GM19395 (cell line): ENCODE results near the gene HOXB3.

Experiments
- ATAC-seq: cut with Tn5 transposase; IDR thresholded peaks from one replicate; pipeline ENCODE4 v1.9.1; 2021; ENCODE audit warnings: mild to moderate bottlenecking, moderate library complexity; ENCODE audit not compliant: unreplicated experiment

Gene HOXB3

DNA sequence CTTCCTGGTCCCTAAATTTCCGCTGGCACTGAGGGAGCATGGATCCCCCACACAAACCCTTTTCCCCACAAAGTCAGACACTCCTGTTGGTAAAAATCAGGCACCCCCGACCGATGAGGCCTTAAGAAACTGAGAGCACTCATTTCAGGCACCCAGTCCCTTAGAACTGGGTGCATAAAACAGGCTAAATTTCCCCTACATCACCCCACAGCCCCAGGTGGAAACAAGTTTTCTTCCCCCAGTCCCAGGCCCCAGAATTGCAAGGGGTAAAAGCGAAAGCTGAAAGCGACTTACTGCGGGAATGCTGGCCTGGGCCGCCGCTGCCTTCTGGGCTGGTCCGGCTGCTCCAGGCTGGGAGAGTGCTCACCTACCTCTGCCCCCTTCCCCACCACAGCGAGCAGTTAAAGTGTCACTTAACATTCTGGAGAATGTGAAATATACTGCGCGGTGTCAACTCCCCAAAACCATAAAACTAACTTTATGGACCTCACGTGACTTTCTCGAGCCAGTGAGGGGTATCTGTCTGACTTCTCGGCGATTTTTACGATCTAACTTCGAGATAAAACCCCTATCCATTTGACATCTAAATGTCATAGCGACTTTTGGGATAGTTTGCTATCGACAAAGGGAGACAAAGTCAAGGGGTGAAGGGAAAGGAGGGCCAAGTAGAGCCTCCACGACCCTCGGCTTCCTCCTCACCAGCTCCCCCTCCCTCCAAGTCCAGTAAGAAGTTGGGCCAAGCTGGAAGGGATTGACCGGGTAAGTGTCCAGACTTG is at the start of gene HOXB3:
Gene HOXB3 (minus strand): TSS at position 411 of the 776 bp plus-strand sequence. CDS start 37,767 bp downstream, outside the sequence.
- ATAC-seq, result no peak

DNA sequence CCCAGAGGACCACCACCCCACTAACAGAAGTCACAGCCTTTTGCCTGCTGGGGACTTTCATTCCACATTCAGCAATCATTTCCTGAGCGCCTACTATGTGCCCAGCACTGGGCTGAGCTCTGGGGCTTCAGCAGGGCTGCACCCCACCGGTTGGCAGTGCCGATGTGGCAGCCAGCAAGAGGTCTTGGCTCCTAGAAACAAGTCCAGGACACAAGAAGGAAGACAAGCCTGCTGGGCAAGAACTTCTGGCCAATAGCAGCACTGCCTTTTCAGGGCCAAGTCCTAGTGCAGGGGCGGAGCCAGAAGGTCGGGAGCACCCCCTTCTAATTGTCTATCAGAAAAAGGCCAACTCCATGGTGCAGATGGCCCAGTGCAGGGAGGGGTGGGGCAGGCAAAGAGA is 49.1 kb upstream of the HOXB3 start:
- ATAC-seq, result no peak

DNA sequence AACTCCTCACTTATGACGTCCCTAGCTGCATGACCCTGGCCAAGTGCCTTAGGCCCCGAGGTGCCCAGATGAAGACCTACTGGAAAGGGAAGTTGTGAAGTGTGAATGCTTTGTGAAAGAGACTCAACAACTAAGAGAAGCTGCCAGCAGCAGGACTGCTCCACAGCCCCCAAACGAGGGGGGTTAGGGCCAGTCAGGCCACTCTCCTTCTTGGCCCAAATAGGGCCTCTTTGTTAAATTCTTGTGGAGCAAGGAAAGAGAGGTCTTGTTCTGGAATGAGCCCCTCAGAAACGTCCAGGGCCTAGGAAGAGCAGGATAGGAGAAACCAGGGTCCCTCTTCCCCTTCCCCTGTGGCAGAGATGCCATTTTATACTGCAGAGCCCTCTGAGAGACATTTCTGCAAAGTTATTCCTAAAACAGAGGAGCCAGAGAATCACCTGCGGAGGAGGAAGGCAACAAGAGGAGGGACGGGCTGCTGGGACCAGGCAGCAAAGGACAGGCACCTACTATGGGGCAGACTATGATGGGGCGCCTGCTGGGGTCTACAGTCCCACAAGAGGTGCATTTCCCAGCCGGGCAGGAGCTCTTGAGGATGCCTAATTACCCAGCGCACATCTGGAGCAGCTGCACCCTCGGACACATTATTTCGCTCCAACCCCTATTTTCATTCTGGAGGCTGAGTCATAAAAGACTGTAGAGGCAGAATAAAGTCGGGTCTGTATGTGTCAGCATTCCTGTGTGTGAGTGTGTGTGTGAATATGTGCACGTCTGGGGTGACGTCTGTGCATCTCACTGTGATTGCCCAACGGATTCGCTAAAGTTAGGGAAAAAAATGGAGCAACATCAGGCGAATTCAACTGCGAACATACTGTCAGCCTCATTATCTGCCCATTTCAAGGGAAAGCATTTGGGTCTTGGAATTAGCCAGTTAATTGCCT is 47.6 kb upstream of the HOXB3 start:
- no peak for ATAC-seq

DNA sequence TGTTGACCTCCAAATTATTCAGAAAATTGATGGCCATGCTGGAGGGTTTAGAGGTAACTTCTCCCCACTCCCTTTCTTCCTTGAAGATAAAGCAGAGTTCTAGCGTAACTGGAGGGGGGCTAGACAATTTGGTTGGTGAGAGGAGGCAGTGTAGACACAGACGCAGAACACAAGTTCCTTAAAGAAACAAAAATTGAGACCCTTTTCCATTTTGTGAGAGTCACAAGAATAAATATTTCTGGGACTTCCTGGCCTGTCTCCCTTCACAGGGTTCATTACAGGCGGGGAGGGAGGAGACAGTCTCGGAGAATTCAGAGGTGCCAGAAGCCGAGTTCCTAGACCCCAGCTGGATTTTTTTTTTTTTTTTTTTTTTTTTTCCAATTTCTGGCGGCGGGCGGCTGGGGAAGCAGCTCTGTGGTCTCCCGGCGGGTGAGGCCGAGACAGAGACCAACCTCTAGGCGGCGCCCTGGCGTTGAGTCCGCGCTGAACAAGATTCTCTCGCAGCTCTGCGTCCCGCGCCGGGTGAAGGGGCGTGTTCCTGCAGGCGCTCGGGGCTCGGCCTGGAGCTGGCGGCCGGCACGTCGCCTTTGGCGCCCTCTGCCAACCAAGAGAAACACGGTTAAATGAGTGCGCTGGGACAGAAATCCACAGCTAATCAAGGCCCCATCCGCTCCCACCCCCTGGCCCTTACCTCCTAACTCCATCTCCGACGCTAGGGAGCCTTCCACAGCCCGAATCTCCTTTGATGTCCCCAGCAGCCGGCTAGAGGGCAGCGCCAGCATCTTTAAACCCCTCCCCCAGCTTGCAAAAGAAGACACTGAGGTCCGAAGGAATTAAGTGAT is 46.4 kb upstream of the HOXB3 start:
- ATAC-seq, result no peak

DNA sequence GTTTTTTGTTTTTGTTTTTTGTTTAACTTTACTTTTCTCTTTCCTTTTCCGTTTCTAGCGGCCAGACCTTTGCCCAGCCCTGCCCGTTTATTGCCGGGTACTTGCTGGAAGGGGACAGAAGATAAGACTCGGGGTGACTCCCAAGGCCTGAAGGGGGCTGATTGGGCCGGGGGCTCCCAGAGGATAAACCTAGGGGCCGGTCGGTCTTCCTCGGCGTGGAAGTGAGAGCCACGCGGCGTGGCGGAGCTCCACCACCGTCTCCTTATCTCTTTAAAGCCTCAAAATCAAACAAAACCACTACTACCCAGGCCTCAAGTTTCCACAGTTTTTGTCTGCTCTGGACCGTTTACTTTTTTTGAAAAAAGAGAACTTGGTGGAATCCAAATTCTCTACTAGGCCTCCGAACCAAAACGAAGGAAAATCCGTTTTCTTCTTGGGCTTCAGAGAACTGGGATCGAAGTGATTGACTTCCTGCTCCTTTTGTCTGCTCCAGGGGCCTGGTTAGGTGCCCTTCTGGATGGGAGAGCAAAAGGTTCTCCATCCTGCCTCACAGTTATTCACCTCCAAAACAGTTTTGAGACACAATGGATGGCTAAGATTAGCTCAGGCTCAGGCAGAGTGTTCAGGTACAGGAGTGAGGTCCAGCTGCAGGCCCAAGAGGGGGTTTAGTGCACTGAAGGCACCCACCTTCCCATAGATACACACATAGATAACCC is 44.6 kb upstream of the HOXB3 start:
- no peak for ATAC-seq

DNA sequence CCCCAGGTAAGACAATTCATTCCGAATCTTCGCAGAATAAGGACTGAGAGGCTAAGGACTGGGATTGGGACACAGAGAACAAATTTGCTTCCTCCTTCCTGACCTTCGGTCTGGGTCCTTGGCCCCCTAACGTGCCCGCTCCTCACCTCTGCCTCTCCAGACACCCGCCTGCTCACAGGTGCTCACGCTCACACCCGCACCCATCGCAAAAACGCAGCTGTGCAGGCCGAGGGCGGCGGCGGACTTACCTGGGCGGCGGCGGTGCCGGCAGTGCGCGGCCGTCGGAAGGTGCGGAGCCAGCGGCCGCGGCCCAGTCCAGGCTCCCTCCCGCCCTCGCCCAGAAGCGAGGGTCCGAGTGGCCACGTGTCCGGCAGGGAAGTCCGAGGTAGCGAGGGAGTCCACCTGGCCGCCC is 43.2 kb upstream of the HOXB3 start:
- no peak for ATAC-seq

DNA sequence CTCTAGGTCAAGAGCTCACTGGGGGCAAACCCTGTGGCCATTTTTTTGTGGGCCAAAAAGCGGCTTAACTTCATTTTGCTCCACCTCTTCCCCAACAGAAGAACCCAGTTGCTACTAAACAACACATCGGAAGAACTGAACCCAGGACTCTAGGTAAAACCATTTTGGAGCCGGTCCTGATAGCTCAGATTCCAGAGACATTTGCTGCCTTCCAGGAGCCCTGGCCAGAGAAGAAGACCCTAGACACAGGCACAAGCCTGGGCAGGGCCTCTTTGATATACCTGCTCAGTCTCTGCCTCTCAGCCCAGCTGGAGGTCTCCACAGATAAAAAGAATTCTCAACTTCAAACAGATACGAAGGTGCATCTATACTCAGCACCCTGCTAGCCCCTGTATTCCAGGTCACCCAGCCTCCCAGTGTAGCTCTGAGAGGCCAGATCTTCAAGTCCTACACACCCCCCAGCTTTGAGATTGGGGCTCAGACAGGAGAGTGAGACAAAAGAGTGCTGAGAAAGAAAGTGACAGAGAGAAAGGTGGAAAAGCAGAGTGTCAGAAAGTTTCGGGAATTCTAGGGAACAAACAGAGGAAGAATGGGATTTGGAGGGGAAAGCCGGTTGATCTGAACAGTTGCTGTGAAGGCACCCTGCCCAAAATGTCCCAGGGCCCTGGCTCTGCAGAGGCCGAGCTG is 42.7 kb upstream of the HOXB3 start:
- ATAC-seq, result no peak

DNA sequence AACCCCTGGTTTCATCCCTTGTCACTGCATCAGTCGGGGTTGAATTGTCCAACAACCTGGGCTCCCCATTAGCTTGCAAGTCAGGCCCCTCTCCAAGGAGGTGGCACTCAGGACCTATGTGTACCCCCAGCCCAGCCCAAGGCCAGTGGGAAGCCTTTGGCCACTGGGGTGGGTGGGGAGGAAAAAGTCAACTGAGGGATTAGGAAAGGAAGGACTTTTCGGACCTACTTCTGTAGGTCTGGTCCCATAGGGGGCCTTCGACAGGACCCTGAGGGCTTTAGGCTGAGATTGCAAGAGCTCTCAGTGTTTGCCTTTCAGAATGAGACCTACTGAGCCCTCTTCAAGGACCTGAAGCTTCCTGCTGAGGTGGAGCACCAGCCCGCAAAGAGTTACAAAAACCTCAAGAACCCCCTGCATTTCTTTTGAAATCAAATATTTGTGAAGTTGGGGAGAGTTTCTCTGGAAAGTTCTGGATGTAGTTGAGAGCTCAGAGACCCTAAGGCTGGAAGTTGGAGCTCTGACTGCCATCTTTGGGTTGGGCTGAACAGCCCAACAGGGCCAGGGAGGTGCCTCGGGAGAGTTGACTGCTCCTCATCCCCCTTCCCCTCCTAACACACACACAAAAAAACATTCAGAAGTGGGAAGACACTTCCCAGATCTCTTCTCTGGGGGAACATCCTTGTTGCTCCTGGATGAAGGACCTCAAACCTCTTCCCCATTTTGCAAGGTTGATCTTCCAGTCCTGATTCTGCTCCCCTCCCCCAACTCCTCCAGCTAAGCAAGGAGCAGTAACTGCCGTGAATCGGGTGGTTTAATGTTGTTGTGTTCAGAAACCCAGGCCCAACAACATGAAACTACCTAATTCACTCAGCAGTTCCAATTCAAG is 41.9 kb upstream of the HOXB3 start:
- no peak for ATAC-seq

DNA sequence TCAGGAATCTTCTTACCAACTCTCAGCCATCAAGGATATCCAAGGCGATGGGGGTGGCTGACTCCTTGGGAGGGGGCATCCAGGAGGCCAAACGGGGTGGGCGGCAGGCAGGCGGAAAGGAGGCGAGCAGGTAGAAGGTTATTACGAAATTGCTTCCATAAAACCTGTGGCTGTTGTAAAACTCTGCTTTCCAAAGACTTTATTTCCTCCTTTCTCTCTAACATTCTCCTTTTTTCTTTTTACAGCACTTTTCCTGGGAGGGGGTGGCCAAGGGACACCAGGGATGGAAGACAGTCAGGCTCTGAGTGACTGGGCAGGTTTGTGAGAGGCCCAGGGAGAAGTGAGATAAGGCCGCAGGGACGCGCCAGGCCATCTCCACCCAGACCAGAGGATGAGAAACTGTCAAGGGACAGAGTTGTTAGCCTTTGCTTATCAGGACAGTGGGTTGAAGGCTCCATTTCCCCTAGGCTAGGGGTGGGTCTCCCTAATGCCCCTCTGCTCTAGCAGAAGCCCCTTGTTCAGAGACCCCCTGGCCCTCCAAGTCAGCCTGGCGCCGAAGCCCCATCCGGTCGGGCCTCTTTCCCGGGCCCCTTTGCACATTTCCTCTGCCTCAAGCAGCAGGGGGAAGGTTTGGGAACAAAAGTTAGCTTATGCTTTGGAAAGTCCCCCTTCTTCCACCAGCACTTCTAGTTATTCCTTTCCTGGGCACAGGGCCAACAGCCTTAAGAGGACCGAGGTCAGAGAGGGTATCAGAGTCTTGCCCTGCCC is 41.1 kb upstream of the HOXB3 start:
- ATAC-seq, result no peak

DNA sequence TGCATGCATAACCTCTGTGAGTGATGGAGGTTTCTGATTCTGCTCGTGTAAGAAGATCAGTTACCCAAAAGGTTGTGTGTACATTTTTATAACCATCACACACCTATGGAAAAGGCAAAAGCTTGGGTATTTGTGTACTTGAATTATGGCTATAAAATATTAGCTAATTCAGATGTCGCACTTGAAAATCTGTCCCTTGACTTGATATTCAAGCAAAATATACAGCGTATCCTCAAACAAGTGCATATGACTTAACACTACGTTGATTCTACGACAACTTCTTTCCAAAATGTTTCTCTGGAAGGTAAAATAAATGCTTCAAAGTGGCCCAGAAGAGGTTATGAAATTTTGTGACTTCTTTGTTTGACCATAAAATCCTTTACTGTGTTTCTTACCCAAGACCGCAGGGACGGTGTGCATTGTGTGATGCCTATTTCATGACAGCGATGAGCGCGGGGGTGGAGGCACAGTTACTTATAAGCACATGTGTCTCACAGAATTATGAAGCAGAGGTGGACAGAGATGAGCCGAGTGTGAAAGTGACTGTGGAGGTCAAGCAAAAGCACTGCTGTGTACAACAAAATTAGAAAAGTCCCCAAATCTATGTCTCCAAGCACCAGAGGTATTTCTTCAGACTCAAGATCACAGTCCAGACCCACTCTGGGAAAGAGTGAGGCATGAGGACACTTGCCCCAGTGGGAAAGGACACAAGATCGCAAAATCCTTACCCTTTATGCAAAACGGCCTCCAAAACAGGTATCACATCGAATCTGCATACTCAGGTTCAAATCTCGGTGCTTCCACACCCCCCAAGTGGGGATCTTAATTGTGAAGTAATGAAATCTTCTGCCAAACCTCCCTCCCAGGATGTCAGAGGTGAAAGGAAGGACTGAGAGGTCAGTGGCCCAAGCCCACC is 40.2 kb upstream of the HOXB3 start:
- no peak for ATAC-seq

DNA sequence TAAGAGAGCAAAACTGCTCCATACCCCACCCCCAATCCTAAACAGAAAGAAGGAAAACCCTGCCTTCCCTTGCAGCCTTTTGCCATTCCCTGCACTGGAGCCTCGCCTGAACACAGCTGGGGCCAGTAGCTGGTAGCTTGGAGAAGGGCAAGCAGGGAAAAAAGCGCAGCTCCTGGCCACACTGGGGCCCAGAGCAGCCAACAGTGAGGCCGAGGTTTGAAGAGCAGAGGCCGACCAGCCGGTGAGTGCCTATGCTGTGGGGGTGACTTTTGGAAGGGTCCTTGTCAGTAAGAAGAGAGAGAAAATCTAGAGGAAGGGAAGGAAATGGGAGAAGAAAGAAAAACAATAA is 39.3 kb upstream of the HOXB3 start:
- ATAC-seq, result no peak

DNA sequence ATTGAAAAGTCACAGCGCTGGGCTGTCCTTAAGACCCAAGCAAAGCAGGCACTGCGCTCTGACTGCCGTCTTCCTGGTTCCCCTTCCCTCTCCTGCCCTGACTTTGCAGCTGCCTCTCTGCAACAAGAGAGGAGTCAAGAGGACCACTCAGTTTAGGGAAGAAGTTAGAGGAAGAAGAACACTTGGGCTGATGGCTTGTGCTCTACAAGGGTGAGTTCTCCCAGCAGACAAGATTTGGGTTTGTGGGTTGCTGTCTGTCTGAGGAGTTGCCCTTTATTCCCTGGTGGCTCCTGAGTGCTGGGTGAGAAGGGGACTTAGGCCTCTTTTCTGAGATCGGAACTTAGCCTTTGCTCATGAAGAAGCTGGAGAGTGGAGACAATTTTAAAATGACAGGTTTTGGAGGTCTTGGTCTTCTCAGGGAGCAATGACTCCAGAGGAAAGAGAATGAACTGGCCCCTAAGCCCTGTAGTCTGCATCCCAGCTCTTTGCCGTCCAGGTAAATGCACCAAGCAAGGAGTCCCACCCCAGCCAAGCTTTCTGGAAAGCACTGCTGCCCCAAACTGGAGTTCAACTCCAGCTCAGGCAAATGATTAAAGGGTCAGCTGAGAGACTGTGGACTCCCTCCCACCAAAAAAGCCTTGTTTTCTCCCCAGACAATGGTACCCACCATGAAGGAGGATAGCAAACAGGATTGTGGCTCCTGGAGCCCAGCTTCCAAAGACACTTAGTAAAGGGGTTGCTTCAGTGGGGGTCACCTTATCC is 38.8 kb upstream of the HOXB3 start:
- ATAC-seq, result no peak

DNA sequence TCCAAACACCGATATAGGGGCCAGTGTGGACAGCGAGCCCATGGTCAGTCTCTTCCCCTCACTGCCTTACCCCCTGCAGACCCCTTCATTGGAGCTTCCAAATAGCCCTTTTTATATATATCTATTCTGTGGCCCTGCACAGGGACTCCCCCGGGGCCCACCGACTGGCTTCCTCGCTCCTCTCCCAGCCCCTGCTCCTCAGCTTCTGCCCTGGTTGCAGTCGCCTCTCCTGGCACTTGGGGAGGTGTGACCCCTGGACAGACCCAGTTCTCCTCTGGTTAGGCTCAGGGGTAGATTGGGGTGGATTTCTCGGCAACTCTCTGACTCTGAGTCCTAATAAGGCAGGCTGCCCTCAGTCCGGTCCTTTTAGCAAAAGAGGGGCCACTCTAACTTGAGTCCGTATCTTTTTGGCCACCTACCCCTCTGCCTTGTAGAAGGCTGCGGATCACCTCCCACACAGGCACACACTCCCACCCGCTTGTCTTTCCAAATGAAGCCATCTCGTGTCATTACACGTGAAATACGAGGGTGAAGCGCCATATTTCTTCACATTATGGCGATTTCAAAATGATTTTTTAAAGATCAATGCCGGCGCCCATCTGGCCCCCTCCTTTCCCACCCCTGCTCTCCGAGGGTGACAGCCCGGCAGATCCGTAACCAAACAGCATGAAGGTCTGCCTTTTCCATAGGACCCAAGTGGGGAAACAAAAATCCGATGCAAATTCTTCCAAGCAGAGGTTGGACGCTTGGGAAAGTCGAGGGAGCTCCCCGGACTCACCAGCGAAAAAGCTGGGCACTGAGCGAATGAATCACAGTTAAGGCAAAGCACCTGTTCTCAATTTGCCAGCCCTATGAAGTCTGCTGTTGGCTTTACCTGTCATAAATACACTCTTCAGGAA is 37.8 kb upstream of the HOXB3 start:
- no peak for ATAC-seq

DNA sequence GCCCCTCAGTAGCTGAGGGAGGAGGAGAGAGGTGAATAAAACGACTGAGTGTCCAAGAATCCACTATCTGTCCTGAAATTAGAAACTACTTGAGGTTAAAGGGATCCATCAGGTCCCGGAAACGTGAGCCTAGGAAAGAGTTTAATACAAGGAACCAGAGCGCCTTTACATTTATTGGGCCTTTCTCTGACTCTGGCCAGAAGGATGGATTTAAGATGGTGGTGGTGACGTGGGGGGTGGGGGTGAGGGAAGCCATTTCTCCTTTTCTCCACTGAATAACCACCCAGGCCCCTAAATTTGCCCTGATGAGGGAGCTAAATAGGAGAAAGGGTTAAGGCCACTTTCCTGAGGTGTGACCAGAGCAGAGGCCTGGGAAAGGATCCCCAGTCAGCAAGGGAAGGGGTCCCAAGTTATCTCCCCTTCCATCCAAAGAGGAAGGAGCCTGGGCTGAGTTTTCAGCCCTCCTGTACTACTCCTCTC is 37.1 kb upstream of the HOXB3 start:
- ATAC-seq, result no peak
